Measurements from ENCODE around the gene CSGALNACT2.

- TF ChIP-seq CTCF (IDR thresholded peaks at IDR 0.05) = no peak
- no peak for TF ChIP-seq POLR2A (IDR thresholded peaks at IDR 0.05)
Observed at GRCh38 chr10:43158636-43159035, 20.4 kb downstream of the CSGALNACT2 start.
